Psoas muscle (tissue), 8 donors: ENCODE measurements around the gene CUL3. TPM values are rescaled to one million over a fixed set of nuclear protein-coding genes. Genes with fewer than 3 reads are reported as not detected.

Source experiments
- ATAC-seq, 4 donors: fragments of 200-7000 bp; cut with Tn5 transposase; one replicate each; pipeline ENCODE4 v1.9.1; 2020; ENCODE audit warnings: moderate library complexity in 3 of 4, mild to moderate bottlenecking in 2 of 4
- DNase-seq, 2 donors: peaks; one replicate each; pipeline ENCODE4 v3.0.0-alpha.2; 2020
- H3K27ac ChIP-seq: fragments of 200-600 bp; one replicate; pipeline ENCODE4 v1.8.0; 2022
- H3K27me3 ChIP-seq, 3 donors: fragments of 200-600 bp in 1 of 3; one replicate each; pipeline versions ENCODE4 v1.6.1 to v1.8.0; 2013 to 2022; ENCODE audit warnings: low read length in 2 of 3, mild to moderate bottlenecking in 2 of 3, moderate library complexity in 1 of 3; ENCODE audit not compliant: insufficient read depth in 3 of 3
- H3K36me3 ChIP-seq, 2 donors: fragments of 200-600 bp in 1 of 2; one replicate each; pipeline versions ENCODE4 v1.6.1 to v1.8.0; 2013 to 2022; ENCODE audit warnings: low read depth in 1 of 2, mild to moderate bottlenecking in 1 of 2, moderate library complexity in 1 of 2; ENCODE audit not compliant: insufficient read depth in 1 of 2
- H3K4me1 ChIP-seq: fragments of 200-600 bp; one replicate; pipeline ENCODE4 v1.8.0; 2022
- H3K4me3 ChIP-seq: fragments of 200-600 bp; one replicate; pipeline ENCODE4 v1.8.0; 2022; ENCODE audit warnings: mild to moderate bottlenecking
- H3K9me3 ChIP-seq: fragments of 200-600 bp; one replicate; pipeline ENCODE4 v1.8.0; 2022
- WGBS, 3 donors: extraction: QIAGEN DNeasy Blood & Tissue Kit; methylation state at CpG; one replicate each; pipeline versions ENCODE4 v1.1.6 to v1.1.7; 2013; 5-methylcytosine and 5-hydroxymethylcytosine counted together
- intact Hi-C, 2 donors: fragments of 100-400 bp; cut with DNase I; formaldehyde crosslinking; loops; one replicate each; pipeline versions ENCODE4 v1.11.0 to v1.14.2; 2022
- polyA plus RNA-seq, 3 donors: library from polyadenylated mRNA; stranded (reverse); fragments of 200-250 nt; gene quantifications; one replicate each; pipeline ENCODE4 v1.2.3, GENCODE V29; 2013
- total RNA-seq, 4 donors: library from RNA; stranded (reverse); fragmentation: NEBNext Ultra II Directional in 2 of 4; extraction: Animal tissue kit (Norgen Biotek cat#: 25700) in 2 of 4; gene quantifications; one replicate each; pipeline versions ENCODE4 v1.2.1 to v1.2.4, GENCODE V29; 2021 to 2023
- TF ChIP-seq, protein P1 (sequence below): fragments of 200-600 bp; IDR thresholded peaks from one replicate; pipeline ENCODE4 v1.8.0; 2022; ENCODE audit warnings: antibody characterized with exemption
- donor health status: healthy with polysubstance abuse.
- donor health status: DM: no; HTN: no; CAD: no; lungs with moderate emphysema.
- donor health status: Bipolar disorder and iron deficiency.
- donor health status: healthy.
- donor health status: DM: yes; HTN: yes; CAD: no.
- donor health status: DM: no; HTN: no; CAD: no.
- donor health status: DM: no; HTN: no; CAD: no.
- donor health status: DM: yes; HTN: yes; CAD: no.

Gene CUL3
- total and polyA plus RNA-seq, 7 donors = 103 to 218 (median 128) TPM

DNA sequence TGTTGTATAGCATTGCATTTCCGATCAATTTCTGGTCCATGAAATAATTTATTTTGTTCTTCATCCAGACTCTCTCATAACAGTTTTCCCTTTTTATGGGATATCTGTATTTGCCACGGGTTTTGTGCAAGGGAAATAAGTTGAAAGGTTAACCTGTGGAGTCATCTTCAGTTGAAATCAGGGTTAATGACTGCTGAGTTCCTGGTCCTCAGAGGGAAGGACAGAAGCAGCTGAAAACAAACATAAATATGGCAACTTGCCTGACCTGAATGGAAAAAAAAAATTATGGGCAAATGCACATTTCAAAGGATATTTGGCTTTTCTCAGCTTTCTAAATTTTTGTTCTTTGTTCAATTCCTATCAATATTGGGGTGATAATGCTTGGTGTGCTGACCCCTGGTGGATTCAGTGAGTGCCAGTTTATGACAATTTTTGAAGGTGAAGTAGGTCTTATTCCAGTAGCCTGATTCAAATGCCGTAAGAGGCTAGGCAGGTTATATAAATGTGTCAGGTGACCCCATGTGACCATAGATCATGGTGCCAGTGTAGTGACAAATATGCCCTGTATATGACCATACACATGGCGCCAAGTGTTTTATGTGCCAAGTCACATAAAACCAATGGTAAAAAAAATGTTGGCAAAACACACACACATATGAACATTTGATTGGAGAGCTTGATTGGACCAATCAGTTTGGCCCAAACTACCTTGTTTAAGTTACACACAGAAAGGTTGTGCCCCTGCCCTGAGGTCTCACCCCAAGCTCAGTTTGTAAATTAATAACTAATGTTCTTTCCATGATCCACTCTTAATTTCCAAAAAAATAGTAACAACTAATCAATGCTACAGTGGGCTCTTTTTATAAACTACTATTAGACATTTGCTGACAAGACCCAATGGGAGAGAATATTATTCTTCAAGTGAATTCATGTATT lies 135.7 kb downstream of the CUL3 start:
- Histone ChIP-seq H3K27ac (no peak overlapping the region), H3K9me3 (no peaks in the 10 kb centered on the region), H3K4me1 (no peaks in the 10 kb centered on the region), H3K27me3 (peaks cover 0 to 2% (median under 1%) of the 10 kb centered on the region in 3 donors), H3K4me3 (no peak overlapping the region), H3K36me3 (no peaks in the 10 kb centered on the region)
- TF ChIP-seq, protein P1, sequence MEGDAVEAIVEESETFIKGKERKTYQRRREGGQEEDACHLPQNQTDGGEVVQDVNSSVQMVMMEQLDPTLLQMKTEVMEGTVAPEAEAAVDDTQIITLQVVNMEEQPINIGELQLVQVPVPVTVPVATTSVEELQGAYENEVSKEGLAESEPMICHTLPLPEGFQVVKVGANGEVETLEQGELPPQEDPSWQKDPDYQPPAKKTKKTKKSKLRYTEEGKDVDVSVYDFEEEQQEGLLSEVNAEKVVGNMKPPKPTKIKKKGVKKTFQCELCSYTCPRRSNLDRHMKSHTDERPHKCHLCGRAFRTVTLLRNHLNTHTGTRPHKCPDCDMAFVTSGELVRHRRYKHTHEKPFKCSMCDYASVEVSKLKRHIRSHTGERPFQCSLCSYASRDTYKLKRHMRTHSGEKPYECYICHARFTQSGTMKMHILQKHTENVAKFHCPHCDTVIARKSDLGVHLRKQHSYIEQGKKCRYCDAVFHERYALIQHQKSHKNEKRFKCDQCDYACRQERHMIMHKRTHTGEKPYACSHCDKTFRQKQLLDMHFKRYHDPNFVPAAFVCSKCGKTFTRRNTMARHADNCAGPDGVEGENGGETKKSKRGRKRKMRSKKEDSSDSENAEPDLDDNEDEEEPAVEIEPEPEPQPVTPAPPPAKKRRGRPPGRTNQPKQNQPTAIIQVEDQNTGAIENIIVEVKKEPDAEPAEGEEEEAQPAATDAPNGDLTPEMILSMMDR = peak; percentile 57
- peak in 1 of 4 donors; percentile 54 for ATAC-seq
- WGBS, 3 donors = 46 to 52% (median 47%) methylated on average over 4 of the region's 4 CpGs
- DNase-seq = no peak
- intact Hi-C loops = loop anchor here in 1 of 2 donors (1.0 kb wide), 1 partner anchor 92 kb away; no protein-coding TSS in a partner anchor

DNA sequence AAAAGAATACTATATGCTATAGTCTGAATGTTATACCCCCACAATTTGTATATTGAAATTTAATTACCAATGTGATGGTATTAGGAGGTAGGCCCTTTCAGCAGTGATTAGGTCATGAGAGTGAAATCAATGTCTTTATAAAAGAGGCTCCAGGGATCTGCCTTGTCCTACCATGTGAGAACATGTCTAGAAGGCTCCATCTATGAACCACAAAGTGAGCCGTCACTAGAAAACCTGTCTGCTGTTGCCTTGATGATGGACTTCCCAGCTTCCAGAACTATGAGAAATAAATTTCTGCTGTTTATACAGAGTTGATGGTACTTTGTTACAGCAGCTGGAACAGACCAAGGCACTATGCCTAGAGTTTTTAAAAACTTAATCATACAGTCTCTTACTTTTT lies 136.9 kb downstream of the CUL3 start:
- H3K36me3 ChIP-seq = no peaks in the 10 kb centered on the region
- TF ChIP-seq, protein P1 = no peak
- peaks cover 0 to 13% (median 2%) of the 10 kb centered on the region in 3 donors for H3K27me3 ChIP-seq
- H3K4me3 ChIP-seq = no peak overlapping the region
- H3K9me3 ChIP-seq = no peaks in the 10 kb centered on the region
- no peak for ATAC-seq
- no peak for DNase-seq
- H3K27ac ChIP-seq = no peak overlapping the region
- intact Hi-C loops = no loop called here
- H3K4me1 ChIP-seq = no peaks in the 10 kb centered on the region
- WGBS, 3 donors = 86 to 96% (median 94%) methylated on average over 1 of the region's 1 CpG

GRCh38 chr2:224444783-224445182 lies 140.4 kb downstream of the CUL3 start:
- Histone ChIP-seq H3K9me3 (no peaks in the 10 kb centered on the region), H3K27ac (no peak overlapping the region), H3K4me1 (no peaks in the 10 kb centered on the region), H3K4me3 (no peak overlapping the region), H3K27me3 (peaks cover 0 to 23% (median 2%) of the 10 kb centered on the region in 3 donors), H3K36me3 (no peaks in the 10 kb centered on the region)
- no peak for DNase-seq
- TF ChIP-seq, protein P1 = no peak
- intact Hi-C loops = no loop called here
- 97 to 99% (median 98%) methylated on average over 4 of the region's 4 CpGs for WGBS, 3 donors
- no peak for ATAC-seq

- Histone ChIP-seq H3K9me3 (no peaks in the 10 kb centered on the region), H3K27me3 (peaks cover 0 to 23% (median 2%) of the 10 kb centered on the region in 3 donors), H3K27ac (no peak overlapping the region), H3K4me1 (no peaks in the 10 kb centered on the region), H3K4me3 (no peak overlapping the region), H3K36me3 (no peaks in the 10 kb centered on the region)
- TF ChIP-seq, protein P1 = no peak
- WGBS, 3 donors = 66 to 77% (median 75%) methylated on average over 5 of the region's 5 CpGs
- DNase-seq (no peak), ATAC-seq (no peak)
- intact Hi-C loops = no loop called here
These were observed 141.1 kb downstream of the CUL3 start for GRCh38 chr2:224444021-224444420.
